SK-N-SH (cell line): ENCODE measurements around the gene DTX1. TPM values are rescaled to one million over a fixed set of nuclear protein-coding genes. Genes with fewer than 3 reads are reported as not detected.
"Not testable (repeated sequence)": the region's sequence is repeated elsewhere in the genome, so short reads cannot be mapped to it uniquely, and the experiment has no call there.

ENCODE experiments used
- CTCF ChIA-PET: fragments of 300-600, 350-600 bp; formaldehyde crosslinking; extraction: SDS; loops from one replicate; lab custom pipeline; 2021; lab: Yijun Ruan, JAX
- POLR2A ChIA-PET: fragments of 350-600 bp; sonication (Branson Sonifier 250); formaldehyde crosslinking; extraction: SDS; loops from one replicate; lab custom pipeline; 2020; ENCODE audit warnings: antibody characterized with exemption, inconsistent platforms; lab: Yijun Ruan, JAX
- DNase-seq: peaks from one replicate; pipeline ENCODE4 v3.0.0; 2012
- H2AFZ ChIP-seq: fragments of 200-600 bp; sonication (generic); 2 replicates; pipeline ENCODE4 v1.8.1; 2016; ENCODE audit warnings: antibody characterized with exemption, mild to moderate bottlenecking, low read depth
- H3F3A ChIP-seq: fragments of 200-600 bp; sonication (generic); replicated peaks from 2 replicates; pipeline ENCODE3; 2016; ENCODE audit warnings: antibody characterized with exemption, mild to moderate bottlenecking; ENCODE audit not compliant: insufficient read depth
- H3K27ac ChIP-seq, 2 experiments: fragments of 200-500 bp in 1 of 2; fragments of 200-600 bp in 1 of 2; sonication (Bioruptor generic) in 1 of 2; sonication (generic), shearing (Covaris generic) in 1 of 2; 2 replicates each; pipeline versions ENCODE4 v1.5.1 to v1.6.1; 2014 to 2016; ENCODE audit warnings: low read depth in 2 of 2, inconsistent platforms in 1 of 2, low read length in 1 of 2, mild to moderate bottlenecking in 1 of 2, mixed read lengths in 1 of 2
- H3K27me3 ChIP-seq: fragments of 200-600 bp; sonication (generic), shearing (Covaris generic); 2 replicates; pipeline ENCODE4 v1.6.1; 2016; ENCODE audit warnings: mixed run types; ENCODE audit not compliant: insufficient read depth
- H3K36me3 ChIP-seq, 2 experiments: fragments of 200-500 bp in 1 of 2; fragments of 200-600 bp in 1 of 2; sonication (Bioruptor generic) in 1 of 2; sonication (generic) in 1 of 2; replicated peaks in 1 of 2; 2 replicates each; pipeline versions ENCODE3 to v1.5.1; 2014 to 2016; ENCODE audit warnings: low read length in 1 of 2, mild to moderate bottlenecking in 1 of 2; ENCODE audit not compliant: insufficient read depth in 2 of 2, control insufficient read depth in 1 of 2
- H3K4me1 ChIP-seq, 2 experiments: fragments of 200-500 bp in 1 of 2; fragments of 200-600 bp in 1 of 2; sonication (Bioruptor generic) in 1 of 2; sonication (generic), shearing (Covaris generic) in 1 of 2; 2 replicates each; pipeline versions ENCODE4 v1.5.1 to v1.6.1; 2014 to 2016; ENCODE audit warnings: low read depth in 1 of 2, low read length in 1 of 2, mixed run types in 1 of 2; ENCODE audit not compliant: insufficient read depth in 2 of 2, control insufficient read depth in 1 of 2
- H3K4me2 ChIP-seq: fragments of 200-600 bp; sonication (generic), shearing (Covaris generic); 2 replicates; pipeline ENCODE4 v1.6.1; 2017; ENCODE audit warnings: mixed run types
- H3K4me3 ChIP-seq, 2 experiments: fragments of 200-500 bp in 1 of 2; fragments of 200-600 bp in 1 of 2; sonication (Bioruptor generic) in 1 of 2; sonication (generic), shearing (Covaris generic) in 1 of 2; 2 replicates each; pipeline versions ENCODE4 v1.5.1 to v1.8.1; 2014 to 2016; ENCODE audit warnings: low read depth in 2 of 2, inconsistent platforms in 1 of 2, low read length in 1 of 2, mild to moderate bottlenecking in 1 of 2, mixed read lengths in 1 of 2, moderate library complexity in 1 of 2
- H3K79me2 ChIP-seq: fragments of 200-600 bp; sonication (generic); 2 replicates; pipeline ENCODE4 v1.8.1; 2017; ENCODE audit warnings: mild to moderate bottlenecking; ENCODE audit not compliant: insufficient read depth
- H3K9ac ChIP-seq: fragments of 200-600 bp; sonication (generic); 2 replicates; pipeline ENCODE4 v1.6.1; 2017; ENCODE audit warnings: mixed run types
- H3K9me2 ChIP-seq: fragments of 200-600 bp; sonication (generic); 2 replicates; pipeline ENCODE4 v1.6.1; 2017; ENCODE audit warnings: mixed run types
- H3K9me3 ChIP-seq: fragments of 200-600 bp; sonication (generic); 2 replicates; pipeline ENCODE4 v1.6.1; 2017; ENCODE audit warnings: mixed run types, mild to moderate bottlenecking, moderate library complexity
- H4K20me1 ChIP-seq: fragments of 200-600 bp; sonication (generic); 2 replicates; pipeline ENCODE4 v1.6.1; 2017; ENCODE audit warnings: mild to moderate bottlenecking, mixed run types; ENCODE audit not compliant: insufficient read depth
- CTCF ChIP-seq: fragments of 200-600 bp; sonication (generic); IDR thresholded peaks from 2 replicates; pipeline ENCODE4 v1.6.1; 2017; ENCODE audit warnings: antibody characterized with exemption, mild to moderate bottlenecking, moderate library complexity
- EZH2phosphoT487 ChIP-seq: fragments of 200-600 bp; sonication (generic); IDR thresholded peaks from 2 replicates; pipeline ENCODE4 v1.6.1; 2017; ENCODE audit warnings: low read depth, mixed run types, mild to moderate bottlenecking, antibody characterized with exemption, moderate library complexity, borderline replicate concordance
- FOXM1 ChIP-seq: IDR thresholded peaks from 2 replicates; pipeline ENCODE4 v1.4.0; 2012; ENCODE audit warnings: low read depth, mild to moderate bottlenecking
- MAX ChIP-seq: IDR thresholded peaks from 2 replicates; pipeline ENCODE4 v1.4.0; 2012; ENCODE audit warnings: low read depth
- REST ChIP-seq: IDR thresholded peaks from 2 replicates; pipeline ENCODE4 v1.6.1; 2012; ENCODE audit warnings: mild to moderate bottlenecking, low read depth, low read length, moderate library complexity
- RFX5 ChIP-seq: IDR thresholded peaks from 2 replicates; pipeline ENCODE4 v1.6.1; 2012; ENCODE audit warnings: mild to moderate bottlenecking, improper control_type of control experiment, low read length
- WGBS: methylation state at CpG from one replicate; pipeline ENCODE4 v1.1.6; 2017; ENCODE audit warnings: low lambda C conversion rate; 5-methylcytosine and 5-hydroxymethylcytosine counted together
- polyA plus RNA-seq, 3 experiments: library from polyadenylated mRNA; depleted of rRNA; stranded (reverse); fragments of >200 nt; gene quantifications; 2 replicates each; pipeline ENCODE4 v1.2.3, GENCODE V29; 2012

DTX1 gene
- polyA plus RNA-seq, 1 of the 3 experiments (the other 2 are of a cell fraction): 0.72 TPM

GRCh38 chr12:113137861-113138783 is 81.6 kb downstream of the DTX1 start (continued):
- TF ChIP-seq MAX: no peak

- H3K36me3 ChIP-seq: no peaks in the 10 kb centered on the region
- no CpG with 5 or more reads among the region's 3 CpGs for WGBS
- ChIA-PET CTCF (interaction anchor here (0.7 to 6.4 kb wide), 8 partner anchors 8 to 90 kb away, joined by 3 to 49 read pairs (median 4); partner anchors contain the start of gene CFAP73), POLR2A (no interaction called here)
- H3K4me2 ChIP-seq: no peak overlapping the region
- H3K9ac ChIP-seq: no peak overlapping the region
- no peaks in the 10 kb centered on the region for H3K9me2 ChIP-seq
- H3K4me3 ChIP-seq: no peak overlapping the region
- TF ChIP-seq FOXM1 (no peak), CTCF (no peak), EZH2phosphoT487 (no peak), REST (no peak)
- TF ChIP-seq, all 33 proteins: peak for 0
- no peaks in the 10 kb centered on the region for H3K27me3 ChIP-seq
- no peak for DNase-seq
- no peaks in the 10 kb centered on the region for H3F3A ChIP-seq
- no peak overlapping the region for H2AFZ ChIP-seq
- no peaks in the 10 kb centered on the region; a peak in 1 of 4 replicates for H3K4me1 ChIP-seq
- H3K79me2 ChIP-seq: no peaks in the 10 kb centered on the region
- H3K27ac ChIP-seq: no peak overlapping the region
- no peaks in the 10 kb centered on the region for H3K9me3 ChIP-seq
- H4K20me1 ChIP-seq: no peaks in the 10 kb centered on the region
Observed at GRCh38 chr12:113138826-113139225, 82.3 kb downstream of the DTX1 start.

GRCh38 chr12:113140706-113141105 is 84.2 kb downstream of the DTX1 start:
- Histone ChIP-seq H3K79me2 (no peaks in the 10 kb centered on the region), H4K20me1 (no peaks in the 10 kb centered on the region), H3K4me1 (no peaks in the 10 kb centered on the region; a peak in 1 of 4 replicates), H3F3A (no peaks in the 10 kb centered on the region), H3K4me2 (no peak overlapping the region), H3K4me3 (no peak overlapping the region), H3K27ac (no peak overlapping the region), H3K9me2 (no peaks in the 10 kb centered on the region), H2AFZ (no peak overlapping the region), H3K9me3 (no peaks in the 10 kb centered on the region), H3K27me3 (no peaks in the 10 kb centered on the region), H3K9ac (no peak overlapping the region), H3K36me3 (no peaks in the 10 kb centered on the region)
- CTCF ChIA-PET: interaction anchor here (1.7 to 3.4 kb wide), 2 partner anchors 9 to 92 kb away, joined by 5 to 11 read pairs; no protein-coding TSS in a partner anchor
- POLR2A ChIA-PET: no interaction called here
- no peak for TF ChIP-seq RFX5
- WGBS: 65% methylated on average over 7 of the region's 7 CpGs
- DNase-seq: no peak

GRCh38 chr12:113141716-113142115 is 85.2 kb downstream of the DTX1 start:
- H3K4me2 ChIP-seq, H3F3A ChIP-seq, CTCF ChIA-PET, POLR2A ChIA-PET, H3K27me3 ChIP-seq, H3K9me3 ChIP-seq, H3K79me2 ChIP-seq, H3K4me3 ChIP-seq, H3K36me3 ChIP-seq, H2AFZ ChIP-seq, H3K9me2 ChIP-seq, H4K20me1 ChIP-seq, H3K4me1 ChIP-seq, DNase-seq, H3K27ac ChIP-seq, H3K9ac ChIP-seq: not testable (repeated sequence)
- 36% methylated on average over 3 of the region's 3 CpGs for WGBS
